Measurements from ENCODE around the gene FGD6.
"Not testable (repeated sequence)": the region's sequence is repeated elsewhere in the genome, so short reads cannot be mapped to it uniquely, and the experiment has no call there.

FGD6 gene

DNA sequence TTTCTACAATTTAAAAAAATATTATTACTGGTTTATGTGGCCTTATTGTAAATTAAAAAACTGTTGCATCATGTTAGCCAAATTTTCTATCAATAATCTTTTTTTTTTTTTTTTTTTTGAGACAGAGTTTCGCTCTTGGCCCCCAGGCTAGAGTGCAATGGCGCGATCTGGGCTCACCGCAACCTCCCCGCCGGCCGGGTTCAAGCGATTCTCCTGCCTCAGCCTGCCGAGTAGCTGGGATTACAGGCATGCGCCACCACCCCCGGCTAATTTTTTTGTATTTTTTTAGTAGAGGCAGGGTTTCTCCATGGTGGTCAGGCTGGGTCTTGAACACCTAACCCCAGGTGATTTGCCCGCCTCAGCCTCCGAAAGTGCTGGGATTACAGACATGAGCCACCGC is 16.9 kb upstream of the FGD6 start:
- not testable (repeated sequence) for DNase-seq (ENCODE audit: low spot score)

DNA sequence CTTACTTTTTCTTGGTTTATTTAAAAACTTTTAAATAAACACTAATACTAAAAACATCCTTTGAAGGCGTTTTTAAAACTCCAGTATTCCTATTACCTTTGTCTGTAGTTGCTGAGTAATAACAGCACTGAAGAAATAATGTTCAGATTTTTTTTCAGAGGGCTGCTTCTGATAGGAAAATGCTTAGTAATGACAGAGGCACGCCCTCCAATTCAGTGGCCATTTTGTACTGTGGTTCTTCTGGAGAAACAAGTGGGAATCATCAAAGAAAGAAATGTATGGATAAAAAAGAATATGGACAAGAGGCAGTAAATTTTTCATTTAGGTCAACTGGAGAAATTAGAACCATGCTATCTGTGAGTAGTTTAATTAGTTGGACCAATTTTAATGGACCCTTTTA is 13.9 kb upstream of the FGD6 start:
- no peak for DNase-seq (ENCODE audit: low spot score)

DNA sequence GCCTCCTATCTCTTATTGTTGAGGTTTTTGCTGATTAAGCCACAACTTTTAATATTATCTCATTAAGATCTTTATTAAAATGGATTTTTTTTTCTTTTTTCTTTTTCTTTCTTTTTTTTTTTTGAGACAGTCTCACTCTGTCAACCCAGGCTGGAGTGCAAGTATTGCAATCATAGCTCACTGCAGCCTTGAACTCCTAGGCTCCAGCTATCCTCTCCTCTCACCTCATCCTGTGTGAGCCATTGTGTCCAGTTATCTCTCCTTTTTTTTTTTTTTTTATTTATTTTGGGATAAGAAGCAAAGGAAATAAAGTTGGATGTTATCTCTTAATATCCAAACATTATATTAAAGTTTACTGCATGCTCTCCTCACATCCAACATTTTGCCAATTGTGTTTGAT is 13.0 kb upstream of the FGD6 start:
- DNase-seq (ENCODE audit: low spot score): no peak

DNA sequence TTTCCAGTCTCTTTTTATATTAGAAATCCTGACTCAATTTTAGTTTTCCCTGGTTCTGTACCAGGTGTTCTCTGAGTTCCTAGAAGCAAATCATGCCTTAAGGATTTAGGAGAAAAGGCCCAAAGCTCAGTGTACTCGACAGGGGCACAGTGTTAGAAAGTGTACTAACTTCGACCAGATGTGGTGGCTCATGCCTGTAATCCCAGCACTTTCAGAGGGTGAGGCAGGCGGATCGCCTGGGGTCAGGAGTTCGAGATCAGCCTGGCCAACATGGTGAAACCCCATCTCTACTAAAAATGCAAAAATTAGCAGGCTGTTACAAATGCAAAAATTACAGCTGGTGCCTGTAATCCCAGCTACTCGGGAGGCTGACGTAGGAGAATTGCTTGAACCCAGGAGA is 12.4 kb upstream of the FGD6 start:
- no peak for DNase-seq (ENCODE audit: low spot score)

DNA sequence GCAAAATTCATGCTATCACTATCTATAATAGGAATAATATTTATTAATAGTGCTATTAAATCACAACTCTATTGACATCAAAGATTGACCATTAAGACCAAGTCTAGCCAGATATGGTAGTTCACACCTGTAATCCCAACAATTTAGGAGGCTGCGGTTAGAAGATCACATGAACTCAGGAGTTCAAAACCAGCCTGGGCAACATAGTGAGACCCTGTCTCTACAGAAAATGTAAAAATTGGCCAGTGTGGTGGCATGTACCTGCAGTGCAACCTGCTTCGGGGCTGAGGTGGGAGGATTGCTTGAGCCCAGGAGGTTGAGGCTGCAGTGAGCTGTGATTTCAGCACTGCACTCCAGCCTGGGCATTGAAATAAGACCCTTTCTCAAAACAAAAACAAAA is 11.3 kb upstream of the FGD6 start:
- DNase-seq (ENCODE audit: low spot score): no peak

DNA sequence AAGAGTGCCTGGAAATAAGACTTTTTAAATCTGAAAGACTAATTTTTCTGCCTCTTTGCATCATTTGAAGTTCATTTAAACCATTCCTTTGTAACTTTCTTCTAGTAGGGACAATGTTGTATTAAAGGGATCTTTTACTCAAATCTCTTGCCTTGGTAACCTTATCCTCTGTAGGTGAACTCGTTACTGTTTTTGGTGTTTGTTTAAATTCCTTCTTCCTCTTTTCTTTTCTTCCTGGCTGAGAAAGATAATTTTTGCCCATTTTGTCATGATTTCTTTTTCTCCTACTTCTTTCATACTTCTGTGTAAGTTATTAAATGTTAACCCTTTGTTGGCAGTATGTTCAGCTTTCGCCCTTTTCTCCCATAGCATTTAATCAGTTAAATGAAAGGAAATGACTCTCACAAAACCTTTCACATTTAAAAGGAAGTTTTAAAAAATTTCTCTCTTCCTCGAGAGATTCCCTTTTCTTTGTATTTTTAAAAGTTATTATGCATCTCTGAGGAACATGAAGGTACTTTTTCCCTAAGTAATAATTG is 10.6 kb upstream of the FGD6 start:
- DNase-seq (ENCODE audit: low spot score): no peak

DNA sequence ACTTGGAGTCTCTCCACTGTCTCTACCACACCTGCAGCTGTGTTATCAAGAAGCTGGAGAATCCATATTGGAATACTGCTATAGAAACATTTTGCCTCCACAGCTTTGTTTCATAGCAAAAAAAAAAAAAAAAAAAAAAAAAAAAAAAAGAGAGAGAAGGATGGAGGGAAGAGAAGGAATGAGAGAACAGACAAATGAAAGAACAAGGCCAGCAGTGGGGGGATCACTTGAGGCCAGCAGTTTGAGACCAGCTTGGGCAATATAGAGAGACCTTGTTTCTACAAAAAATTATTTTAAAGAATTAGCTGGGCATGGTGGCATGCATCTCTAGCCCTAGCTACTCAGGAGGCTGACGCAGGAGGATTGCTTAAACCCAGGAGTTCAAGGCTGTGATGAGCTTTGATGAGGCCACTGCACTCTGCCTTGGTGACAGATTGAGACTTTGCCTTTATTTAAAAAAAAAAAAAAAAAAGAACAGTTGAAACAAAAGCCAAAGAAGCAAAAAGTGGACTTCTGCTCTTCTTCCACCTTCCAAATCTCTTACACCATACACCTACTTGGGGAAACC is 8.5 kb upstream of the FGD6 start:
- no peak for DNase-seq (ENCODE audit: low spot score)

DNA sequence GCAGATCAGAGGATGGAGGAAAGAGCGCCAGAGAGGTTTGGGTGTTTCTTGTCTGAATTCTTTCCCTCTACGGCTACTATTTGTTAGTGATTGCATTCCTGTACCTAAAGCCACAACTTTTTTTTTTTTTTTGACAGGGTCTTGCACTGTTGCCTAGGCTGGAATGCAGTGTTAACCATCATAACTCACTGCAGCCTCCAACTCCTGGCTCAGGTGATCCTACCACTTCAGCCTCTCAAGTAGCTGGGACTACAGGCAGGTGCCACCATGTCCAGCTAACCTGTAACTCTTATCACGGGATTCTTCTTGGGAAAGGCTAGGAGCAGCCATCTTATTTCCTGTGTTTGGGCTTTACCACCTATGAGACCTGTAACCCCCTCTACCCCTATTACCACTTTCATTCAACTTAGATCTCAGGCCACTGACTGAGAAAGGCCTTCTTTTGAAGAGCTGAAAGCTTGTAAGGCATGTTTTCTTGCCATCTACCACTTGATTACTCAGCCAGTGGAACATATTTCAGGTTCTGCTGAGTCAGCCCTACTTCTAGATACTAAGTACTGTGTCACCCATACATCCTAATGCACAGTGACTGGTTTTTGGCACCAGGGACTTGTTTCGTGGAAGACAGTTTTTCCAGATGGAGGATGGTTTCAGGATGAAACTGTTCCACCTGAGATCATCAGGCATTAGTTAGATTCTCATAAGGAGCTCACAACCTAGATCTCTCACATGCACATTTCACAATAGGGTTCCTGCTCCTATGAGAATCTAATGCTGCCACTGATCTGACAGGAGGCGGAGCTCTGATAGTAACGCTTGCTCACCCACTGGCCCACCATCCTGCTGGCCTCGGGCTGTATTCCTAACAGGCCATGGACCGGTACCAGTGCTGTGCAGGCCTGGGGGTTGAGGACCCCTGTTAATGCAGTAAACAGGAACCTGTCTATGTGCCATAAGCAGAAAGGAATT is 7.2 kb upstream of the FGD6 start:
- DNase-seq (ENCODE audit: low spot score): no peak

DNA sequence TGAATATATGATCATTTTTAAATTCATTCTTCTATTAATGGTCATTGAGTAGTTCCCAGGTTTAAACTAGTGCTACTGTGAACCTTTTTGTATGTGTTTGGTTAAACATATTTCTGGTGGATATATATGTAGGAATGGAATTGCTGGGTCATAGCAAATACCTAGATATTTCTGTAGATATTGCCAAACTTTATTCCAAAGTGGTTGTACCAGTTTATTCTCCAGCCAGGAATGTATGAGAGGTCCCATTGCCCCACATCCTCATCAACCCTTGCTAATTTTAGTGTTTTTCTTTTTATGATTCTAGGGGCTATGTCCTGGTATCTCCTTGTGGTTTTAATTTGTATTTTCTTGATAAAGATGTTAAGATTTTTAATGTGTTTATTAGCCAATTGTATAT is 3.5 kb upstream of the FGD6 start:
- no peak for DNase-seq (ENCODE audit: low spot score)

DNA sequence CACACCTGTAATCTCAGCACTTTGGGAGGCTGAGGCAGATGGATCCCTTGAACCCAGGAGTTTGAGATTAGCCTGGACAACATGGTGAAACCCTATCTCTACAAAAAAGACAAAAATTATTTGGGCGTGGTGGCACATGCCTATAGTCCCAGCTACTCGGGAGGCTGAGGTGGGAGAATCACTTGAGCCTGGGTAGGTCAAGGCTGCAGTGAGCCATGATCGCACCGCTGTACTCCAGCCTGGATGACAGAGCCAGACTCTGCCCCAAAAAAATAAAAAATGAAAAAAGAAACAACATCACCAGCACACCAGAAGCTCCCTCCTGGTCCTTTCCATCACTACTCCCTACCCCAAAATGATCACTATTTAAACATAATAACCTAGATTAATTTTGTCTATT is 2.9 kb upstream of the FGD6 start:
- no peak for DNase-seq (ENCODE audit: low spot score)

DNA sequence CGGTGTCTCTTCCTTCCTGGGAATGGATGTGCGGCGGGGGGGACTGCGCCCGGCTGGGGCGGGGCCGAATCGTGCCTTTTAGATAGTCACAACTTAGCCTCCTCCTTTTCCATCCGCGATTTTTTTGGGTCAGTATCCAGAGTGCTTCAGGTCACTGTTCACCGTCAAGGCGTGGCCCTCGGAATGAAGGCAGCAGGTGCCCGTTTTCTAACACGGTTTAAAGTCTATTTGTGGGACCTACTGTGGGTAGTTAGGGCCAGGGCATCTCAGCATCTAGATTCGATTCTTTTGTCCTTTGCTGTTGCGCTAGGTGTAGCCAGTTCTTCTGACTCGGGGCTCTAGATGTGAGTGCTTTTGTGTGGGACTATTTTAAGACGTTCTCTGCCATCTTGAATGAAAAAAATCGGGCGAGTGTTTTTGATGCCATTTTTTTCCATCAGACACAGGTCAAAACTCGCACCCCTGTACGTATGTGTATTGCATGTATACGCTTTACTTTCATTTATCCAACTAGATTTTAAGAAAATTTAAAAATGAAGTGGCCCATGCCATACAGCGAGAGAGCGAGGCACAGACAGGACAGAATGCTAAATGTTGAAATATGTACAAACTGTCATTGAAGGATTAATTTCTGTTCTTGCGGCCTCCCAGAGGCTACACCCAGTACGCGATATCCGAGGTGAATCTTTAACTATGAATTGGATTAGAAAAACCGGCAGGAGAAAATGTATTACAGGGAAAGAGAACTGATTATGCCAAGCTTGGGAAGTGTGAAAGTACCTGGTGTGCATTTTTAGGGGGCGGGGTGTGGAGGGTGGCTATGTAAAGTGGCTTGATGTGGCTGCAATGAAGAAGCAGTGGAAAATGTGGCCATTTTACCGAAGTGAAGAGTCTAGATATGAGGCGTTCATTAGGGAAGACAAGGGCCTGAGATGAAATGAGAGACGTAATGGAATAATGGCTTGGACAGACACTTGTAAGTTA is 1.2 kb upstream of the FGD6 start:
- peak; percentile 58 for DNase-seq (ENCODE audit: low spot score)

DNA sequence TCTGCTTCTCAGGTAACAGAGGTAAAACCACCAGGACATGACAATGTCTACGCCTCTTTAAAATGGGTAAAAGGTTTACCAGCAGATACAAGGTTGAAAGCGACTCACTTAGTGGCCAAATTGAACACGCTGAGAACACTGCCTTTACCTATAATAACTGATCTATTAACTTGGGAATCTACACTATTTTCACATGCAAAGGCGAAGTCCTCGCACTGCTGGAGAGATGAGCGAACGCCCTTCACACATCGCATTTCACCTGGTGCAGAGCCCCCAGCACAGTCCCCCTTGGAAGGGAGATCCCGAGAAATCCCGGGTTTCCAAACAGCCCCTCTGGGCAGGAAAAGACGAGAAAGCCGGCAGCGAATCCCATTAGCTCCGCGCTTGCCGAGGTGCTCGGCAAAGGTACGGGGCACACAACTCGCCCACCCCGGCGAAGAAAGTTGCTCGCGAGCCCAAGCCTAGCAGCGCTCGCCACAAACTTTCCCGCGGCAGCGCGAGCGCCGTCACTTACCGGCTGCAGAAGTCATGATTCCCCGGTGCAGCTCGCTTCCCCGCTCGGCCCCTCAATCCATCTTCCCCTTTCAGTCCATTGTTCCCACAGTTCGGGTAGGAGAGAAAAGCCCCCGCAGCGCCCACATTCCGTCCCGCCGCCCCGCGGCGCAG is 423 bp downstream of the FGD6 start:
- DNase-seq (ENCODE audit: low spot score): peak; percentile 9

DNA sequence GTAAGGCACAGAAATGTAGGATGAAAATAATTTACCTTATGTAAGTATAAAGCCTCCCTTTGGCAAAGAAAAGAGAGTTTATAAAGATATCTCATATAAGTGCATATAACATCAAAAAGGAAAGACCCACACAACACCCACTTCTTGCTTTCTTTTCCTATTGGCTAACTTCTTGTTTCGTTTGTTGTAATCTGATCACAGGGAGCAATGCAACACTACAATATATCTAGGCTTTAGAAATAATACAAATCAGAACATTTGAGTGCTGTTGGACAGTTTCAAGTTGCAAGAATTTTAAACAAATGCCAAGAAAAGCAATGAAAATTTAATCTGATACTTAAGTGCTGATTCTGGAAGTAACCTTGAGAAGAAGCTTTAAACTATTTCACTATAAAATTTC is 1.3 kb downstream of the FGD6 start:
- no peak for DNase-seq (ENCODE audit: low spot score)

DNA sequence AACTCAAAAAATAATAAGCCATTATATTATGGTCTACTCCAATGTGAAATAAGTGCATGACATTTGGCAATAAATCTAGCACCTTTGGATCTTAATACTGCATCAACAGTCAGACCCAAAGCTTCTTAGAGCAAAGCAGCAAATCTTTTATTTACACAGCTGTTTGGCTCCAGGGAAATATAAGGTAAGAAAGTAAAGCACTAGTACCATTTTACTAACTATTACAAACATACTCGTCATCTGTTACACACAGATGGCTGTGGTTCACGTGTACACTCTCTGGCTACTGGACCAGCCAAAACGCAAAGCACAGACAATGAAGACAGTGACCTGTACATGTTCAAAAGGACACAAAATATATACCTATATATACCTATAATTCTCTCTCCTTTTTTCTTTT is 2.8 kb downstream of the FGD6 start:
- DNase-seq (ENCODE audit: low spot score): no peak

DNA sequence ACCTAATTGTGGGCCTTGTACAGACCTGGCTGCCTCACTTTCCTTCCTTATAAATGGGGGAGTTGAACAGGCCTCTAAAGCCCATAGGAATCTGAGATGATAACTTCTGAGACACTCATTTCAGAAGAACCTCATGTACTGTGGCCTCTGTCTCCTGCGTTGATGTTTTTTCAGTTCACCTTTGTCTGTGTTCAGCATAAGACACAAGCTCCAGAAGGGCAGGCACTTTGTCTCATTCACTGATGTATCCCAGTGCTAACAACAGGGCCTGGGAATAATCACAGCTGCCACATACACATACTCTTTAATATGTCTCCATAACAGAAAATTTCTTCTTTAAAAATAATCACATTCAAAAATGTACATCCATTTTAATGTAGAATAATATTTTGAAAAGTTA is 3.3 kb downstream of the FGD6 start:
- no peak for DNase-seq (ENCODE audit: low spot score)

DNA sequence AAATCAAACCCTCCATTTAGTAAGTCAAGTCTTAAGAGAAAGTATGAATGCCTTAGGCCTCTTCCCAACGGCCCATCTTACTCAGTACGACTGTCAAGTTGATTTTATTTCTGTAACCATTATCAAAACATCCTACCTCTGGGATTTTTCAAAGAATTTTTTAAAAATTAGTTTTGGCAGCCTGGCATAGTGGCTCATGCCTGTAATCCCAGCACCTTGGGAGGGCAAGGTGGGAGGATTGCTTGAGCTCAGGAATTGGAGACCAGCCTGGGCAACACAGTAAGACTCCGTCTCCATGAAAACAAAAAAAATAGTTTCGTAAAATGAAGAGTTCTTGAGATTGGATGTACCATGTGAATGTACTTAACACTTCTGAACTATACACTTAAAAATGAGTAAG is 4.1 kb downstream of the FGD6 start:
- no peak for DNase-seq (ENCODE audit: low spot score)

DNA sequence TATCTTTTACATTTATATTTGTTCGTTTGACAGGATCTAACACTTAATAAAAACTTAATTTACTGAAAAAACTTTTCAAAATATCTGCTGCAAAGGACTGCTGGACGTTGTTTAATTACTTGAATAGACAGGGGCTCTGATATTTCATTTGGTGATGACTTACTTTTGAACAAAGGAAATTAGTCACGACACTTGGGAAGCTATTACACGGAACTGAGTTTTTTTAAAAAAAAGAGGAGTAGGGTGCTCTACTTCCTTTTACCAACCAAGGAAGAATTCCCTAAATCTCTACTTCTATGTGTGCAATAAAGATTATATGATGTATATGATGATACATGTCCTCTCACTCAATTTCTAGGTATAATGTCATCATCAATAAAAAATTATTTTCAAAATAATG is 4.7 kb downstream of the FGD6 start:
- no peak for DNase-seq (ENCODE audit: low spot score)

DNA sequence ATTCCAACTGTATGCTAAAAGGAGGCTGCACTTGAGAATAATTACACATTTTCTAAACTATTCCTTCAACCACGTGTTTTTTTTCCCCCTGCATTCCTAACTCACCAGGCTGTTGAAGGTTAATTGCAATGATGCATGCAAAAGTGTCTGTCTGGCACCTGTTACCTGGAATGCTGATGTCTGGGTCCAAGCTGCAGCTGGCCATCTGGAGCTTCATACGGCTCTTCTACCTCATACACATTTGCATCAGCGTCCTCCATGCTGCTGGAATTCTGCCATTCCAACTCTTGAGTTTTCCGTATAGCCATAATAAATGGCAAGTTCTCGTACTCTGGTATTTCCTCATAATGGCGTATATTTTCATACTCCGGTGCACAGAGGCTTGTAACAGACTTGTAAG is 8.6 kb downstream of the FGD6 start:
- DNase-seq (ENCODE audit: low spot score): no peak

DNA sequence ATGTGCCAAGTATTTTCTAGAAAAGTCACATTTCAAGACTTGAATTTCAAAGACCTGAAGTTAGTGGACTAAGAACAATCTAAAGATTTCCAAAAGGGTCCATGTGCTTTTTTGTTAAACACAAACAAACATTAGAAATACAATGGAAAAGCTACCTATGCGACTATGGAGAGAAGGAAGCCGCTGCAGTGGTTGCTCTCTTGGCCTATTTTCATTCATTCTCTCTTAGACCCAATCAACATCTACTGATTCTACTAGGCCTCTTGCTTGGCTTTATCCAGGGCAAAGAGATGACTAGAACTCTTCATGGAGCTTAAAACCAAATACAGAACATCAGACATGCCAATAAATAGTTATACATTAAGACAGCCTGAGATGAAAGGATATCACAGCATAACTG is 9.9 kb downstream of the FGD6 start:
- DNase-seq (ENCODE audit: low spot score): no peak

DNA sequence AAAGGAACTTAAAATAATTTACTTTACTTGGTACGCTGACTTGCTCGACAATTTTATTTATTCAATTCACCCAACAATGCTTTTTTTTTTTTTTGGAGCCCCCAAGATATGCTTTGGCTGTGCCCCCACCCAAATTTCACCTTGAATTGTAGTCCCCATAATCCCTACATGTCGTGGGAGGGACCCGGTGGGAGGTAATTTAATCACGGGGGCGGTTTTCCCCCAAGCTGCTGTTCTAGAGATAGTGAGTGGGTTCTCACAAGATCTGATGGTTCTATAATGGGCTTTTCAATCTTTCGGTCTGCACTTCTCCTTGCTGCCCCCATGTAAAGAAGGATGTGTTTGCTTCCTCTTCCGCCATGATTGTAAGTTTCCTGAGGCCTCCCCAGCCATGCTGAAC is 10.4 kb downstream of the FGD6 start:
- DNase-seq (ENCODE audit: low spot score): no peak

DNA sequence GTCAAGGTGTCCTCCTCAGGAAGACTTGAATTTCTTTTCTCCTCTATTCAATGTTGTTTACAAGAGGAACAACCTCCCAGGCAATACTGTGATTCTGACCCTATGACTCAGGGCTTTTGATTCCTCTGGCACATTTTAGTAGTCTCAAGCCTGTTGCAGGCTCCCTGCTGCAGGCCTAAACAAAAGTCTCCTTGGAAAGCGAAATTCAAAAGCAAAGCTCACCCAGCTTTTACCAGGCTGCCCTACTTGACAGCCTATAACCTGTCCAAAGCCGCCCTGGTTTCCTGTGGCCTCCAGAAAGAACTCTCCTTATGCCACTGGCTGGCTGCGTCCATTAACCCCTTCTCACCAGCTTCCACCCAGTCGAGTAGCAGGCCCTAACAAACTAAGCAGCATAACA is 11.6 kb downstream of the FGD6 start:
- peak; percentile 67 for DNase-seq (ENCODE audit: low spot score)
